Skeletal muscle cell (primary cell): ENCODE measurements around the gene SCN11A.

Experiments
- DNase-seq: peaks from one replicate; pipeline ENCODE4 v3.0.0-alpha.2; 2010; ENCODE audit warnings: low read depth
- H3K4me3 ChIP-seq: 2 replicates; pipeline ENCODE4 v1.5.1; 2011; ENCODE audit warnings: low read depth, mild to moderate bottlenecking, control low read depth, low read length, moderate library complexity

SCN11A gene

DNA sequence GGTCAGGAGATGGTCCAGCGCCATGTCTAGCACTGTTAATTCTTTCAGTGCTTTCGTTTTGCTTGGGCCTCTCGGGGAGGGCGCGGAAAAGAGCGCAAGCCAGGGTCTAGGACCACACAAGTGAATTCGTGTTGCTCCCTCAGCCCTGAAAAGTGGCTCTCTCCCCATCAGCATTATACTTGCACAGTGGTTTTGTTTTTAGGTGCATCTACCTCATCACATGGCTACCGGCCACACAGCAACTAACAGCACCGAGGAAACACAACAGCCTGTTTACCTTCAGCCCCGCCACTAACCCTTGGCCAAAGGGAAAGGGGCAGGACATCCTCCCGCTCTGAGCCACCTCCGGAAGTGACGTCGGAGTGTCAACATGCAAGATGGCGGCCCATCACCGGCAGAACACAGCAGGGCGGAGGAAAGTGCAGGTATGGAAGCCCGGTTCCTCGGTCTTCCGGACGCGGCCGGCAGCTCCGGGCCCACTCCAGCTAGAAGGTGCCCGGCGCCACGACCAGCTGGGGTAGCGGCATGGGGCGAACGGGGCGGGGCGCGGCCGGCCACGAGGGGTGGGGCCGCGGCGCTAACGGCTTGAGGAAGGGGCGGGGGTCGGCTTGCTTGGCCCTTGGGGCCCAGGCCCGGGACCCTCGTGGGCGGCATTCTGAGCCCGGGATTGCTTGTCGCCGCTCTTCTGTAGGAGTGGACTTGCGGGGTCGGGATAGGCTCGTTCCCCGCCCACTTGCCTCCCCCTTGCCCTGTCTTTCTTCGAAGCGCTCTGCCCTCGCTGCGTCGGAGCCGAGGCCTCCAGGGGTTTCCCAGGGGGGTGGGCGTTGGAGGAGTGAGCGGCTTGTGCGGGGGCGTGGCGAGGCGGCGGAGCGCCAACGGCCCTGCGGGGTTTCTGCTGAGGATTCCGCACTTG is at the start of gene SCN11A, which contains the start of gene WDR48:
Gene SCN11A (minus strand): TSS at position 296 of the 913 bp plus-strand sequence. CDS start 101,582 bp downstream, outside the sequence.
Gene WDR48 (plus strand): TSS at position 368 of the 913 bp plus-strand sequence. CDS start 10 bp downstream, at position 378.
- peak; percentile 71 for DNase-seq
- H3K4me3 ChIP-seq: peak within 1 kb of the TSS; percentile 89

DNA sequence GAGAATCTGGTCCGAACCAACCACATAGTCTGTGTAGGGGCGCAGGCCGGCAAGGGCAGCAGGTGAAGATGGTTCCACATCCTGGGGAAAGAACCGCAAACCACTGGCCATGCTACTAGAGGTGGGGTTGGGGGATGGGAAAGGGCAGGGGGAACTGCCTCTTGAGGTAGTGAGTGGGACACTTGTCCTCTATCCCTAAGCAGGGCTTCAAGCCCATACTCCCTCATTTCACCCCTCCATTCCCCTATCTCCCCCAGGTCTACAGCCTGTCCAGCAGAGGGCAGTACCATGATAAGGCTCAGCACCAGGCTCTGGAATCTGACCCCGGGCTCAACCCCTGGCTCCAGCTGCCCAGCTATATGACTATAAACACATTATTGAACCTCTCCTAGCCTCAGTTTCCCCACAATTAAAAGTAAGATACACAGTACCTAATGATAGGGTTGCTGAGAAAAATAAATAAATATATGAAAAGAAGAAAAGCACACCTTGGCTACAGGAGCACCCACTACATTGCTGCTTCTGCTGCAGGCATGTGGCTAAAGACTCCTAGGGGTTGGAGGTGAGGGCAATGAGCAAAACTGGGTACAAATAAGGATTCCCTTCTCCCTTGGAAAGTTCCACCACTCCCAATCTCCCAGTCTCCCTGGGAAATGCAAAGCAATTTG is 49.4 kb upstream of the SCN11A start:
- no peak overlapping the region for H3K4me3 ChIP-seq
- no peak for DNase-seq

DNA sequence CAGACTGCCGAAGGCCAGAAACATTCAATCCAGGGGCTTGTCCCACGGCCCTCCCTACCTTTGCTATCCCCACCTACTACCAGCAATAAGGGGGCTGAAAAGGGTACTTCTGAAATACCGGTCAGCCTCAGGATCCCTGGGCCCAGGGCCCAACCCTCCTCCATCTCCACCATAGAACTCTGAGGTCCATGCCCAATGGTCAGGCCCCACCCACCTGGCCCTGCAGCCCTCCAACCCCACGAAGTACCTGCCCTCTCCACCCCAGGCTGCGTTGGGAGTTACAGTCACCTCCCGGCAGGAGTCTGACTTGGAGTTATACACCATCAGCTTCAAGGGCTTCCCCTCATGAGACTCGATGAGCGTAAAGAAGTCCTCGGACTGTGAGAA is 48.7 kb upstream of the SCN11A start:
- H3K4me3 ChIP-seq: no peak overlapping the region
- no peak for DNase-seq

DNA sequence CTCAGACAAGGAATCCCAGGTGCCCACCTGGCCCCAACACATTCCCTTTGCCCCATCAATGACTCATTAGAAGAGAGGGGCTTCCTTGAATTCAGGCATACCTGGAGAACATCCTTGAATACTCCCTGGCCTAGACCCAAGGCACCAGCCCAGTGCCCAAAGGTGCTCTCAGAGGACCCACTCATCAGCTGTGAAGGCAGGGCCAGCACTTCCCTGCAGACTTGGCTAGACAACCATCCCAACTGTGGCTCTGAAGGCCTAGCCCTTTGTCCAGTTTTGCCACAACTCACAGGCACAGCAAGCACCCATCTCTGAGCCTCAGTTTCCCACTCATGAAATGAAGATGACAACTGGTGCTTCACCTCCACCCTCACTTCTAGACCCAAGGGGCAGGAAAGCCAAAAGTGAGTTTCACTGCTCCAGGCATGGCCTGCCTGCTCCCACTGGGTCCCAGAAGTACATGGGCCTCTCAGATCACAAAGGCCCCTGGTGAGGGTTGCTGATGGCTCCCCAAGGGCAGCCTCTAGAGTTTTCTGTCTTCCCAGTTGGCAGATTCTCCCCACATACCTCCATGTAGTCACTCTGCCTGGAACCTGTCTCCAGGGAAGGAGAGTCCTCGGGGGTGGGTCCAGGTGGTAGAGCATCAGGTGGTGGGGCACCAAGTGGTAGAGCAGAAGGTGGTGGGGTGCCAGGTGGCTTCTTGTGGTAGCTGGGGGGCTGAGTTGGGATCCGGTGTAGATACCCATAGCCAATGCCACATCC is 48.2 kb upstream of the SCN11A start:
- no peak for DNase-seq
- H3K4me3 ChIP-seq: no peak overlapping the region

DNA sequence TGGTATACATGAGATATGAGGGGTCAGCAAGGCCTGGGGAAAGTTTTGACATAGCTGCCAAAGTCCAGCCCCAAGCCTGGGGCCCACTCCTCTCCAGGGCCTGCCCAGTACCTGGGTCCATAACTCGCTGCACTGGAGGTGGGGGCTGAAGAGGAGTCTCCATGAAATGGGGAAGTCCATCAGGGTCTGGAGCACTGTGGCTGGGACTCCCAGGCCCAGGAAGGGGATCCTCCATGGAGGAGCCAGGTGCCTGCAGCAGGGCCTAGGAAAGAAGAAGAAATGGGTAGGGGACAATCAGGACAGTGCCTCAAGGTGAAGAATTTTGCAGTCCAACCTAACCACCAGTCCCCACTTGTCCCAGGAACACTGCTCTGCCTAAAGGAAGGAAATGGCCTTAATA is 47.5 kb upstream of the SCN11A start:
- no peak for DNase-seq

DNA sequence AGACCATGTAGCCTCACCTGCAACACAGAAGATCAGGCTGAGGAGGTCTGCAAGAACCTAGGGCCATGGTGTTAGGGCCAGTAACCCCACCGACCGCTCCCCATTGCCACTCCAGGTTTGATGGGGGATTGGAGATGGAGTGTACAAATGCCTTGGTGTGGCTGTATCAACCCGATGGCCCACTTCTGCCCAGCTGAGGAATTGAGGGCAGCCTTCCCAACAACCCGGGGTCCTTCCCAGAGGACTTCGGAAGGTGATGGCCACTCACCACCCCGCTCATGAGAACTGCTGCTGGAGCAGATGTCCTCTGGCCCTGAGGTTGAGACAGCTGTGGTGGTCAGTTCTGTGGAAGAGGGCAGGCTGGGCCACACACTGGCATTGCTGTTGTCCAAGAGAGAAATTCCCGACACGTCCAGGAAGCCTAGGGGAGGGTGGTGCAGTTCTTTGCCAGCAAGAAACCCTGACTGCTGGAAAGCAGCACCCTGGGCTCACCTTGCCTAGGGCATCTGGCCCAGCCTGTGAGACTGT is 46.8 kb upstream of the SCN11A start:
- no peak for DNase-seq
- H3K4me3 ChIP-seq: no peak overlapping the region

More for the DNA sequence above, 47.5 kb upstream of the SCN11A start:
- no peak overlapping the region for H3K4me3 ChIP-seq

DNA sequence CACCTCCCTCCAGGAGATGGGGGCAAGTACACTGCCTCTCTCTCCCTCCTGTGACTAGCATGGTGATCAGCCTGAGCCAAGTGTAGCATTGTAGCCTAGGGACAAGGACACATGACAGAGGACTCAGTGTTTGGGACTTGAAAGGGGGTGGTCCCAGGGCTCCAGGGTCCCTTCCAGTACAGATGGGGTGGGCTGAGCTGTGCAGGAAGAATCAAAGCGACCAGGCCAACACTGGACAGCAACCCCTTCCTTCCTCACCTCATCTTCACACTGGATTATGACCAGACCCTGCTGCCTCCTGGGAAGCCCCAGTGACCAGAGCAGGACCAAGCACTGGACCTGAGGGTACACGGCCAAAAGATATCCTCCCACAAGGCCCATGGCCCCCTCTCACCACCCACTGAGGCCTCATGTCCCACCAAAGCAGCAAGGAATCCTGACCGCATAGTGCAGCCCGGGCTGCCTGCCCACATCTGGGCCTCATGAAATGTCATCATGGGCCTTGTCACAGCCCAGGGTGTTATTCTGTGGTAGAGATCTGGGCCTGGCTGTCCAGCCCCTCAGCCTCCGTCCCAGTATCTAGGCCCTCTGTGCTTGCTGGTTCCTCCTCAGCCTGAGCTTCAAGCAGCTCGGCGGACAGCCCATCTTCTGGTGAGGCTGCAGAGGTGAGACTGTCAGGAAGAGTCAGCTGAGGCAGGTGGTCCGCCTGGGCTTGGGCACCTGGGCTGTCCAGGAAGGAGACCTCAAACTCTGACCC is 46.1 kb upstream of the SCN11A start:
- H3K4me3 ChIP-seq: no peak overlapping the region
- no peak for DNase-seq

DNA sequence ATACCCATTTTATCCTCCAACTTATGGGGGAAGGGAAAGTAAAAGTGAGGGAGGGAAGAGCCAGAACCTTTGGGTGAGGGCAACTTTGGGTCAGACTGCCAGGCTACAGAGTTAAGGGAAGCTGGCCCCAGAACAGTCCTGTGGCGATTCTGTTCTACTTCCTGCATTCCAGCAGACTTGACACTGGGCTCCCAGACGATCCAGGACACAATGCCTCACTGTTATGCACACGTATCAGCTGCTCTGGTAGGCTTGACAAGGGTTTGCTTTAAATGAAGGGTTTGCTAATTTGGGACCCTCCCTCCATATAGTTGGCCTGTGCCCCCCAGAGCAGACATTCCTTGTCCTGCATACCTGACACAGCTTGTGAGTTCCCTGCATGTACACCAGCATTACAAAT is 45.0 kb upstream of the SCN11A start:
- H3K4me3 ChIP-seq: no peak overlapping the region
- DNase-seq: no peak

DNA sequence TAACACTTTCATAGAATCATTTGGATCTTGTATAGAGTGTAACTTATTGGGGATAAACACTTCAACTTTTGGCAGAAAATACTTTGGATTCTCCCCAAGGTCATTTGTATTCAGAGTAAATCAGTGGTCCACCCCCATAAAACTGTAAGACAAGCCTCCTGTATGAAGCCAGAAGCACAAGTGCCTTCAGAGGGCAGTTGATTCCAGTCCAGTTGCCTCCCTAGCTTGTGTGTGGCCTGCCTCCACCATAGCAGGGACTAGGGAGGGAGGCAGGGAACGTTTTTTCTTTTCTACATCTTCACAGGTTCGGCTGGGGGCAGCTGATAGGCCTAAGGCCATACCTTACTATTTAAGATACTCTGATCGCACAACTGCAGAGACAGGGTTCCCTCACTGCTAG is 44.0 kb upstream of the SCN11A start:
- no peak for DNase-seq
- no peak overlapping the region for H3K4me3 ChIP-seq

DNA sequence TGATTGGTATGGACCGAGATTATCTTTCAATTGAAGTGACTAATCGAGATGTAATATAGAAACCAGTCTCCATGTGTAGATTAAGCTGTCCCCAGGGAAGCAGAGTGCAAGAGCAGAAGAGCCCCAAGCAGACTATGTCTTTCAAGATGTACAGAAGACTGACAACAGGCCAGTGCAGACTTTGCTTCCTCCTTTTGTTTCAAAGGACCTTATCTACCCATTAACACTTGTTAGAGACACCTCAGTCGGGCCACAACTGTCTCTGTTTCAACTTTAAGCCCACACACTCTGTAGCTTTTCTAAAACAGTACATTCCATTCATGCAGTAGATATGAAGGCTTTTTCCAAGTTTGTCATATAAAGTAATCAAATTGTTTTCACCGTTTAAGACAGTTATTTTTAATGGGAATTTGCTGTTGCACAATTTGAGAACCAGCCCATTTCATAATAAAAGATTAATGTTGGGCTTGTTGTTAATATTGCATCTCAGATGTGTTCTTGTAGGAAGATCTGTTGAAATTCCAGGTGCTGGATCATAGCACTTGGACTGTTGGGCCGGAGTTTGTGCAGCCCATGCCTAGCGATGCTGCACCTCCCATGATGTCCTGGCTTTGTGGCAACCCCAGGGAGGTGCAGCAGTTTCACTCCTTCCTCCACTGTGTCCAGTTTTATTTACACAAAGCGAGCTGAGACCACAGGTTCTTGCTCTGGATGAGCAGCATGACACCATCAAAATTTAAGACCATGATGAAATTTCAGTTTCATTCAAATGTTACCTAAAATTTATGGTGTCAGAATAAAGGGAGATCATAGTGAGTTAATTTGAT is 43.3 kb upstream of the SCN11A start:
- DNase-seq: no peak
- no peak overlapping the region for H3K4me3 ChIP-seq

DNA sequence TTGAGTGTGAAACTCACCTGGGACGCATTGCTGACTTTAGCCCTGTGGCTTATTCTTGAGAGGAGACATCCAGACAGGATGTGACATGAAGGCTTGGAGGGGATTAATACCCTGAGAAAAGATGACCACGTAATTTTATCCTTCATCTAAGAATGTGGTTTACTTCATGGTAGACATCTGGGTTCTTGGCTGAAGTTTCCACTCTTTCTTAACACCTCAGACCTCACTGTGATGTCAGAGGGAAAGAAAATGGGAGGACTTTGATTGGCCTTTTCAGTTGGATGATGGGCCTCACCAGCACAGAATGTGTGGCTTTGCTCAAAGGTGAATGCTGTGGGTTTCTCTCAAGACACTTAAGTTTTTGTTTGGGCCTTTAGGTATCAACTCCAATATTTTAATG is 39.2 kb upstream of the SCN11A start:
- no peak overlapping the region for H3K4me3 ChIP-seq
- no peak for DNase-seq

DNA sequence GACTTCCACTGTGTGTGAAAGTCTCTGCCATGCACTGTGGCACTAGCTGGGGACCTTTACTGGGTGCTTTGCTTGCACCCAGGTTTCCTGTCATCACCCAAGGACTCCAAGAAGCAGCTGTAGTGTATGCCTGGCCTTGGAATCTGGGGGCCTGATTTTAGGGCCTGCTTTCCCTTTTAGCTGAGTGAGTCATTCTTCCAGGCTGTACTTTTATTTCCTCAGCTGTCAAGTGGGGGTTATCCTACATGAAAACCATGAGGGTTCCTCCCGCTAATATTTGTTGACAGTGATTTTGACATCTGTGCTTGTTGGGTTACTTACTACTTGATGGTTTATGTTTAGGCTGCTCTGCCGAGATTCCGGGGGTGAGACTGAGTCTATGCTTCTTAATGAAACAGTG is 37.1 kb upstream of the SCN11A start:
- DNase-seq: no peak
- H3K4me3 ChIP-seq: no peak overlapping the region

DNA sequence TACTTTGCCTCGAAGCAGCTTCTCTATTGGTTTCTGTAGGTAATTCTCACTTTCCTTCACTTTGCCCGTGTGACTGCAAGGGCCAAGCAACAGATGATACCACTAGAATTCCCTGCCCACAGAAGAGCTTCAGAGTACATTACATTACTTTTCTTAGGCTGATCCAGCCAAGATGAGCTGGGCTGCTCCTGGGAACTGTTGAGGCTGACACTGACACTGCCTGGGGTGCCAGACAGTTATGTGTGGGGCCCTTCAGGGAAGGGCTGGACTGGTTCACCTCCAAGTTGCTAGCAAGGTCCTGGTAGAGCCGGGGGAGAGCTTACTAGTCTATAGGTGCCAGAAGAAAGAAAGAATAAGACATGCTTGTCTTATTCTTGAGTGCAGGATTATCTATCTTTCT is 36.7 kb upstream of the SCN11A start:
- no peak overlapping the region for H3K4me3 ChIP-seq
- no peak for DNase-seq

DNA sequence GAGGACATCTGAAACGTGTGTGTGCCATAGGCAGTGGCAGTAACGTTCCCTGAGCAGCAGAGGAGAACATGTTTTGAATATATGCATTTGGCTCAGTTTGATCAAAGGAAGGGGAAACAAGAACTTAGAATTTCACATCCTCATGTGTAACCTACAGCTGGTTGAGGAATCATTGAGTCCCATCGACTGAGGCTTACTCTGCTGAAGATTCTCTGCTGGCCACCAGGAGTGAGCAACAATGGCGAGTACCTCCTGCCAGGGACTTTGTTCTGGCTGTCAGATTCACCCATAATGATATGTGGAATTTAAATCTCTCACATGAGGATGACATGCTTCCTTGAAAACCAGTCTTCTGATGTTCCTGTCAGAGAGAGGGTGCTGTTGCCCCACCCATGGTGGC is 34.4 kb upstream of the SCN11A start:
- H3K4me3 ChIP-seq: no peak overlapping the region
- no peak for DNase-seq

DNA sequence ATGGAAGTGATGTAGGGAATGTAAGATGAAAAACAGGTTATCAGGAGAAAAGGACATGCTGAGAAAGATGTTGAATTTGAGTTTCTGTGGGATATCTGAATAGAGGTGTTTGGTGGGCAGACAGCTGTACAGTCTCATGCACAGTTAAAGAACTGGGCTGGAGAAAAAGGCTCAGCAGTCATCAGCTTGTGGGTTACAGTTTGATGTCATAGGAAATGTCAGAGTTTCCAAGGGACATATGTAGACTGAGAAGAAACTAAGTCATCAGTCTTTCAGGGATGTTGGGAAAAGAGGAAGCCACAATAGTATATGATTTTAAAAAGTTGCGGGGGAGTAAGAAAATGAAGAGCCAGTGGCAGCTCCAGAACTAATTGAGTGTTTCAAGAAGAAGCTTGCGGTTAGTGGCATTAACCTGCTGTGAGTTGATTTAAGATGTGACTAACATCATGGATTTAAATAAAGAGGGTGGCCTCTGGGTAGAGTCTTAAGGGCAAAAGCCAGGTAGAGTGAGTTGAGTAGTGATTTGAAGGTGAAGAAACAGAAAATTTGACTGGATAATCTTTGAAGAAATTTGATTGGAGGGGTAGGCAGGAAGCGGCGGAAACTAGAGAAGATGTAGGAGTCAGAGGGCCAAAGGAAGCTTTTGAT is 31.0 kb upstream of the SCN11A start:
- no peak for DNase-seq

DNA sequence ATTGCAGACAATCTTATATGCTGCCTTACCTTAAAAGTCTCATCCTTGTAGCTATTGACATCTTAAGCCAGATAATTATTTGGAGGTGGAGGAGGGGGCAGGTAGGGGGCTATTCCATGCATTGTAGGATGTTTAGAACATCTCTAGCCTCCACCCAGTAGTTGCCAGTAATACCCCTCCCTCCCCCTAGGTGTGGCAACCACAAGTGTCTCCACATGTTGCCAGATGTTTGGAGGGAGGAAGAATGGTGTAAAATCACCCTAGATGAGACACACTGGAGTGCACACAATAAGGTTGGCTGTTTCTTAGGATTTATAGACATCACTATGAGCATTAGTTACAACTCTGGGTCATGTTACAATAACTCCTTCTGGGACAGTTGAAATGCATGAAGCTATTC is 28.3 kb upstream of the SCN11A start:
- DNase-seq: no peak
- H3K4me3 ChIP-seq: no peak overlapping the region

More for the DNA sequence above, 31.0 kb upstream of the SCN11A start:
- no peak overlapping the region for H3K4me3 ChIP-seq

DNA sequence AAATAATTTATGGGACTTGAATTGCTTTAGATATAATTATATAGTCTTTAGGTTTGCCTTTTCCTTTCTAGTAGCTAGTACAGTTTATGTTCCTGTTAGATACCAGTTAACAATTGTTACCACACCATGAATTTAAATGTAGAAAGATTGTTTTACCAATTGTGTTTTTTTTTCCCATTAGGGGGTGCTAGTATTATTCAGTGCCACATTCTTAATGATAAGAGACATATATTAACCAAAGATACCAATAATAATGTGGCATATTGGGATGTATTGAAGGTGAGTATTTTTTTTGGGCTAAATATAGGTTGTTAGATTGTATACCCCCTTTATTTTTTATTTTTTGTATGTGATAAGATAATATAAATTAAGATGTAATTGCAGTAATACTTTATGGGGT is 27.8 kb upstream of the SCN11A start:
- H3K4me3 ChIP-seq: no peak overlapping the region
- no peak for DNase-seq

DNA sequence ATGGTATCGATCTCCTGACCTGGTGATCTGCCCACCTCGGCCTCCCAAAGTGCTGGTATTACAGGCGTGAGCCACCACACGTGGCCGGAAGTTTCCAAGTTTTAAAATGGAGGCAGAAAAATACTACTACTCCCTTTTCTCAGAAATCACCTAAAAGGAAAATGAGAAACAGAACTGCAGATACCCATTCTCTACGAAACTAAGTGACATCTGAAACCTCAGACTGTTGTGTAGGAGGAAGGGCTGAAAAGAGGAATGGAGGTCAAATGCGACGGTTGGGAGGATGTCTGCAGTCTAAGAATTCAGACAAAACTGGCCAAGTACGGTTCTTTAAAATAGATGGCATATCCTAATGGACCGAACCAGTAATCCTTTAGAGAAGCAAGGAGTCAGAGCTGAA is 24.2 kb upstream of the SCN11A start:
- no peak for DNase-seq
- no peak overlapping the region for H3K4me3 ChIP-seq
